Calu3 (cell line): ENCODE data around the gene FASTKD3. TPM values are rescaled to one million over a fixed set of nuclear protein-coding genes. Genes with fewer than 3 reads are reported as not detected.

Source experiments
- BruUV-seq: library from RNA; stranded (reverse); fragments of 400-500 nt; replicated peaks from 2 replicates; lab custom pipeline; 2021; lab: Mats Ljungman, UMichigan
- CTCF ChIA-PET: fragments of 300-600 bp; sonication (Branson Sonifier 250); formaldehyde crosslinking; loops from one replicate; lab custom pipeline; 2022; ENCODE audit warnings: antibody characterized with exemption; lab: Charles Lee
- DNase-seq: peaks from one replicate; pipeline ENCODE4 v3.0.0; 2022
- H3K27ac Mint-ChIP-seq: one replicate; pipeline ENCODE4 v1.8.0; 2022; ENCODE audit warnings: mixed read lengths; ENCODE audit not compliant: unreplicated experiment
- H3K27me3 Mint-ChIP-seq: one replicate; pipeline ENCODE4 v1.8.0; 2022; ENCODE audit warnings: mixed read lengths; ENCODE audit not compliant: unreplicated experiment
- H3K36me3 Mint-ChIP-seq: one replicate; pipeline ENCODE4 v1.8.0; 2022; ENCODE audit warnings: mild to moderate bottlenecking, moderate library complexity, mixed read lengths; ENCODE audit not compliant: insufficient read depth, unreplicated experiment
- H3K4me1 Mint-ChIP-seq: one replicate; pipeline ENCODE4 v1.8.0; 2022; ENCODE audit warnings: mild to moderate bottlenecking, low read depth, mixed read lengths; ENCODE audit not compliant: unreplicated experiment
- H3K4me3 Mint-ChIP-seq: one replicate; pipeline ENCODE4 v1.8.0; 2022; ENCODE audit warnings: mild to moderate bottlenecking, low read depth, moderate library complexity, mixed read lengths; ENCODE audit not compliant: unreplicated experiment
- H3K9me3 Mint-ChIP-seq: one replicate; pipeline ENCODE4 v1.8.0; 2022; ENCODE audit warnings: low read depth, mixed read lengths; ENCODE audit not compliant: unreplicated experiment
- CTCF ChIP-seq: fragments of 200-600 bp; IDR thresholded peaks from one replicate; pipeline ENCODE4 v1.8.0; 2022; ENCODE audit warnings: antibody characterized with exemption; ENCODE audit not compliant: unreplicated experiment
- intact Hi-C: fragments of 100-400 bp; cut with micrococcal nuclease; formaldehyde crosslinking; loops from one replicate; pipeline ENCODE4 v1.10.0; 2022; ENCODE audit not compliant: unreplicated experiment
- total RNA-seq: library from RNA; stranded (reverse); gene quantifications from 2 replicates; pipeline ENCODE4 v1.2.3, GENCODE V29; 2022

Gene FASTKD3
- total RNA-seq, 1 experiment from 2014 or later: 13.5 TPM

- intact Hi-C loops: loop anchor here (10.0 kb wide), 1 partner anchor 999 kb away; no protein-coding TSS in a partner anchor
- BruUV-seq: no TSS peak
- H3K27me3 Mint-ChIP-seq: peaks cover 60% of the 10 kb centered on the region
- CTCF ChIA-PET: no interaction called here
- H3K36me3 Mint-ChIP-seq: no peaks in the 10 kb centered on the region
- no peaks in the 10 kb centered on the region for H3K9me3 Mint-ChIP-seq
- no peak overlapping the region for H3K4me3 Mint-ChIP-seq
- no peak for DNase-seq
- H3K4me1 Mint-ChIP-seq: no peaks in the 10 kb centered on the region
- TF ChIP-seq CTCF: no peak
- no peak overlapping the region for H3K27ac Mint-ChIP-seq
These were observed 55.3 kb downstream of the FASTKD3 start for GRCh38 chr5:7813576-7813975.

GRCh38 chr5:7813007-7813406 lies 55.8 kb downstream of the FASTKD3 start:
- H3K27me3 Mint-ChIP-seq: peaks cover 60% of the 10 kb centered on the region
- no peak for DNase-seq
- no peaks in the 10 kb centered on the region for H3K36me3 Mint-ChIP-seq
- H3K4me1 Mint-ChIP-seq: no peaks in the 10 kb centered on the region
- CTCF ChIA-PET: no interaction called here
- no peak overlapping the region for H3K27ac Mint-ChIP-seq
- no peak for TF ChIP-seq CTCF
- BruUV-seq: no TSS peak
- no peak overlapping the region for H3K4me3 Mint-ChIP-seq
- intact Hi-C loops: loop anchor here (10.0 kb wide), 1 partner anchor 998 kb away; no protein-coding TSS in a partner anchor
- no peaks in the 10 kb centered on the region for H3K9me3 Mint-ChIP-seq

DNA sequence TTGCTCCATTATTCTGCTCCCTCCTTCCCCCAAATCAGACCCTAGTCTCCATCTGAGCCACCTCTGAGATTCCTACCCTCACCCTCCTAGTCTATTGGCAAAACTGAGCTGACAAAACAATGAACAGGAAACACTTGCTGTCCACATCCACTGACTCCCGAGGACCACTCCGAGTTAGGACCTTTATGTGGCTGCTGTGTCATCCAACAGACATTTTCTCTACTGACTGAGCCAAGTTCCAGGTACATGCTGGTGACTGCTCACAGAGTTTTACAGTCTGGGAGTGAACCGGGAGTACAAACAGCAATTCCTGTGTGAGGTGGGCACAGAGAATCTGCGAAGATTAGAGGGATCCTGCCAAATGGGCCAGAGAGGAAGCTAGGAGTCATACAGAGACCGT lies 57.1 kb downstream of the FASTKD3 start:
- DNase-seq: no peak
- CTCF ChIA-PET: no interaction called here
- no peaks in the 10 kb centered on the region for H3K4me1 Mint-ChIP-seq
- no peak for TF ChIP-seq CTCF
- intact Hi-C loops: loop anchor here (10.0 kb wide), 1 partner anchor 997 kb away; no protein-coding TSS in a partner anchor
- BruUV-seq: no TSS peak
- H3K27ac Mint-ChIP-seq: no peak overlapping the region
- H3K36me3 Mint-ChIP-seq: no peaks in the 10 kb centered on the region
- no peaks in the 10 kb centered on the region for H3K9me3 Mint-ChIP-seq
- peaks cover 57% of the 10 kb centered on the region for H3K27me3 Mint-ChIP-seq
- no peak overlapping the region for H3K4me3 Mint-ChIP-seq

Other genes starting within 250 kb of the FASTKD3 start
- gene CFAP90, start 17.9 kb downstream of the FASTKD3 start, total RNA-seq: not detected in 2 replicates
- gene MTRR, start 117 bp upstream of the FASTKD3 start, total RNA-seq: 55.9 and 61.2 TPM in 2 replicates